Thyroid gland (tissue), 4 donors: ENCODE results near the gene RSL24D1. TPM values are rescaled to one million over a fixed set of nuclear protein-coding genes. Genes with fewer than 3 reads are reported as not detected.

Experiments
- DNase-seq, 2 donors: peaks; one replicate each; pipeline ENCODE4 v3.0.0-alpha.2; 2019
- H3K27ac ChIP-seq, 3 donors: fragments of 200-600 bp; sonication (generic); 1 replicate in 2 of 3; 2 replicates in 1 of 3; pipeline ENCODE4 v1.5.1; 2016 to 2019; ENCODE audit warnings: mild to moderate bottlenecking in 1 of 3, moderate library complexity in 1 of 3
- H3K27me3 ChIP-seq: fragments of 200-600 bp; sonication (generic); one replicate; pipeline ENCODE4 v1.5.1; 2019
- H3K36me3 ChIP-seq, 2 donors: fragments of 200-600 bp; sonication (generic); one replicate each; pipeline ENCODE4 v1.5.1; 2016 to 2019
- H3K4me1 ChIP-seq, 2 donors: fragments of 200-600 bp; sonication (generic); one replicate each; pipeline ENCODE4 v1.5.1; 2017 to 2019
- H3K4me3 ChIP-seq, 3 donors: fragments of 200-600 bp; sonication (generic); replicated peaks in 1 of 3; 1 replicate in 2 of 3; 2 replicates in 1 of 3; pipeline ENCODE4 v1.5.1; 2016; ENCODE audit warnings: mild to moderate bottlenecking in 1 of 3
- H3K9me3 ChIP-seq: fragments of 200-600 bp; sonication (generic); one replicate; pipeline ENCODE4 v1.5.1; 2017
- CTCF ChIP-seq, 6 experiments: fragments of 200-600 bp in 3 of 6; fragments of 450-650 bp in 3 of 6; sonication (generic) in 3 of 6; IDR thresholded peaks; one replicate each; pipeline ENCODE4 v1.5.1; 2016 to 2019; ENCODE audit warnings: antibody characterized with exemption in 6 of 6, mild to moderate bottlenecking in 2 of 6, inconsistent platforms in 1 of 6, moderate library complexity in 1 of 6
- POLR2A ChIP-seq, 2 donors: fragments of 450-650 bp; IDR thresholded peaks; one replicate each; pipeline ENCODE4 v1.6.1; 2017; ENCODE audit warnings: antibody characterized with exemption in 2 of 2, mild to moderate bottlenecking in 2 of 2, moderate library complexity in 1 of 2
- WGBS, 2 donors: methylation state at CpG; one replicate each; pipeline ENCODE4 v1.1.5; 2017; 5-methylcytosine and 5-hydroxymethylcytosine counted together
- intact Hi-C: fragments of 100-400 bp; cut with DNase I; formaldehyde crosslinking; loops from one replicate; pipeline ENCODE4 v1.15.1; 2023
- total RNA-seq, 4 donors: library from RNA; depleted of rRNA; stranded (reverse); fragments of >200 nt; gene quantifications; one replicate each; pipeline ENCODE4 v1.2.3, GENCODE V29; 2016

Gene RSL24D1
- total RNA-seq, 4 donors from 2014 or later = 42.4 to 127 (median 70.3) TPM

GRCh38 chr15:55183679-55184078 lies 13.1 kb downstream of the RSL24D1 start:
- 90 to 97% methylated on average over 2 of the region's 2 CpGs for WGBS, 2 donors
- H3K36me3 ChIP-seq = peaks cover 23 to 48% of the 10 kb centered on the region in 2 donors
- H3K9me3 ChIP-seq = no peaks in the 10 kb centered on the region
- intact Hi-C loops = no loop called here
- H3K27ac ChIP-seq = no peak overlapping the region
- TF ChIP-seq POLR2A (IDR thresholded peaks at IDR 0.05) = no peak
- no peak for TF ChIP-seq CTCF (IDR thresholded peaks at IDR 0.05)
- no peak overlapping the region for H3K4me3 ChIP-seq
- DNase-seq = no peak
- no peaks in the 10 kb centered on the region for H3K27me3 ChIP-seq
- H3K4me1 ChIP-seq = no peaks in the 10 kb centered on the region

- no peaks in the 10 kb centered on the region for H3K27me3 ChIP-seq
- no peak for DNase-seq
- intact Hi-C loops = no loop called here
- H3K36me3 ChIP-seq = peaks cover 20 to 48% of the 10 kb centered on the region in 2 donors
- H3K27ac ChIP-seq = no peak overlapping the region
- H3K4me1 ChIP-seq = no peaks in the 10 kb centered on the region
- TF ChIP-seq POLR2A (IDR thresholded peaks at IDR 0.05) (no peak), CTCF (IDR thresholded peaks at IDR 0.05) (no peak)
- H3K4me3 ChIP-seq = no peak overlapping the region
- H3K9me3 ChIP-seq = no peaks in the 10 kb centered on the region
Measured at GRCh38 chr15:55179141-55179540, 17.6 kb downstream of the RSL24D1 start.

- TF ChIP-seq POLR2A (IDR thresholded peaks at IDR 0.05) = no peak
- no peak for TF ChIP-seq CTCF (IDR thresholded peaks at IDR 0.05)
- Histone ChIP-seq H3K4me1 (no peaks in the 10 kb centered on the region), H3K27me3 (no peaks in the 10 kb centered on the region), H3K36me3 (no peaks in the 10 kb centered on the region), H3K4me3 (no peak overlapping the region), H3K9me3 (no peaks in the 10 kb centered on the region), H3K27ac (no peak overlapping the region)
- intact Hi-C loops = no loop called here
- DNase-seq = no peak
- 80 to 87% methylated on average over 4 of the region's 4 CpGs for WGBS, 2 donors
Measured at GRCh38 chr15:55170361-55170760, 26.4 kb downstream of the RSL24D1 start.

- peak; percentile 42 to 55 for DNase-seq
- WGBS, 2 donors = 62 to 67% methylated on average over 11 of the region's 11 CpGs
- Histone ChIP-seq H3K27ac (no peak overlapping the region), H3K9me3 (no peaks in the 10 kb centered on the region), H3K36me3 (no peaks in the 10 kb centered on the region), H3K4me1 (no peaks in the 10 kb centered on the region), H3K27me3 (no peaks in the 10 kb centered on the region), H3K4me3 (no peak overlapping the region)
- TF ChIP-seq CTCF (IDR thresholded peaks at IDR 0.05) (peak in 5 of 6 experiments; percentile 34 to 82 (median 66)), POLR2A (IDR thresholded peaks at IDR 0.05) (no peak)
- intact Hi-C loops = no loop called here
Measured at GRCh38 chr15:55168350-55168974, 28.3 kb downstream of the RSL24D1 start.

GRCh38 chr15:55164284-55164683 lies 32.5 kb downstream of the RSL24D1 start:
- DNase-seq = peak; percentile 5 to 33
- Histone ChIP-seq H3K4me3 (no peak overlapping the region), H3K9me3 (no peaks in the 10 kb centered on the region), H3K27me3 (no peaks in the 10 kb centered on the region), H3K27ac (no peak overlapping the region), H3K4me1 (no peaks in the 10 kb centered on the region), H3K36me3 (no peaks in the 10 kb centered on the region)
- 71 to 74% methylated on average over 4 of the region's 4 CpGs for WGBS, 2 donors
- intact Hi-C loops = no loop called here
- TF ChIP-seq POLR2A (IDR thresholded peaks at IDR 0.05) (no peak), CTCF (IDR thresholded peaks at IDR 0.05) (no peak)
